ENCODE measurements around the gene ZNF827. TPM values are rescaled to one million over a fixed set of nuclear protein-coding genes. Genes with fewer than 3 reads are reported as not detected.

ZNF827 gene
- total and polyA plus RNA-seq, 4 donors: 2.6 to 29.2 (median 12.3) TPM

- H3K4me1 ChIP-seq (ENCODE audit: control insufficient read depth in 1 of 2, insufficient read depth in 2 of 2, low read length in 2 of 2): no peaks in the 10 kb centered on the region
- DNase-seq (no peak), ATAC-seq (ENCODE audit: low FRiP score) (peak; percentile 40)
- no peaks in the 10 kb centered on the region for H3K9me3 ChIP-seq (ENCODE audit: control insufficient read depth, low read length)
- H3K27me3 ChIP-seq (ENCODE audit: control insufficient read depth in 1 of 2, insufficient read depth in 2 of 2, low read length in 1 of 2): no peaks in the 10 kb centered on the region
- intact Hi-C loops (cut with DNase I): no loop called here
- no peak overlapping the region for H3K4me3 ChIP-seq (ENCODE audit: low read length in 2 of 2)
- no peak overlapping the region for H3K27ac ChIP-seq (ENCODE audit: low read depth in 1 of 2, low read length in 2 of 2)
- 96 to 97% methylated on average over 49 of the region's 49 CpGs for WGBS, 2 donors
- H3K36me3 ChIP-seq (ENCODE audit: control insufficient read depth in 1 of 2, insufficient read depth in 2 of 2, low read length in 1 of 2): peaks cover 0 to 6% of the 10 kb centered on the region in 2 donors
Observed at GRCh38 chr4:145760961-145761929, 177.4 kb downstream of the ZNF827 start.

GRCh38 chr4:145760176-145760575, 178.4 kb downstream of the ZNF827 start:
- intact Hi-C loops (cut with DNase I): no loop called here
- WGBS, 2 donors: 94 to 97% methylated on average over 8 of the region's 8 CpGs
- peaks cover 0 to 5% of the 10 kb centered on the region in 2 donors for H3K36me3 ChIP-seq (ENCODE audit: control insufficient read depth in 1 of 2, insufficient read depth in 2 of 2, low read length in 1 of 2)

GRCh38 chr4:145757188-145757587, 181.4 kb downstream of the ZNF827 start:
- H3K4me3 ChIP-seq (ENCODE audit: low read length in 2 of 2): no peak overlapping the region
- no peaks in the 10 kb centered on the region for H3K4me1 ChIP-seq (ENCODE audit: control insufficient read depth in 1 of 2, insufficient read depth in 2 of 2, low read length in 2 of 2)
- DNase-seq (no peak), ATAC-seq (ENCODE audit: low FRiP score) (no peak)
- H3K36me3 ChIP-seq (ENCODE audit: control insufficient read depth in 1 of 2, insufficient read depth in 2 of 2, low read length in 1 of 2): peaks cover 0 to 3% of the 10 kb centered on the region in 2 donors
- 89 to 92% methylated on average over 1 of the region's 1 CpG for WGBS, 2 donors
- no peaks in the 10 kb centered on the region for H3K9me3 ChIP-seq (ENCODE audit: control insufficient read depth, low read length)
- intact Hi-C loops (cut with DNase I): no loop called here
- H3K27ac ChIP-seq (ENCODE audit: low read depth in 1 of 2, low read length in 2 of 2): no peak overlapping the region
- no peaks in the 10 kb centered on the region for H3K27me3 ChIP-seq (ENCODE audit: control insufficient read depth in 1 of 2, insufficient read depth in 2 of 2, low read length in 1 of 2)

More at GRCh38 chr4:145760176-145760575, 178.4 kb downstream of the ZNF827 start:
- H3K4me3 ChIP-seq (ENCODE audit: low read length in 2 of 2): no peak overlapping the region
- no peak for DNase-seq
- H3K27me3 ChIP-seq (ENCODE audit: control insufficient read depth in 1 of 2, insufficient read depth in 2 of 2, low read length in 1 of 2): no peaks in the 10 kb centered on the region
- H3K27ac ChIP-seq (ENCODE audit: low read depth in 1 of 2, low read length in 2 of 2): no peak overlapping the region
- ATAC-seq (ENCODE audit: low FRiP score): no peak
- no peaks in the 10 kb centered on the region for H3K9me3 ChIP-seq (ENCODE audit: control insufficient read depth, low read length)
- no peaks in the 10 kb centered on the region for H3K4me1 ChIP-seq (ENCODE audit: control insufficient read depth in 1 of 2, insufficient read depth in 2 of 2, low read length in 2 of 2)

GRCh38 chr4:145756244-145756643, 182.4 kb downstream of the ZNF827 start:
- Histone ChIP-seq H3K9me3 (ENCODE audit: control insufficient read depth, low read length) (no peaks in the 10 kb centered on the region), H3K27me3 (ENCODE audit: control insufficient read depth in 1 of 2, insufficient read depth in 2 of 2, low read length in 1 of 2) (no peaks in the 10 kb centered on the region), H3K4me3 (ENCODE audit: low read length in 2 of 2) (no peak overlapping the region), H3K36me3 (ENCODE audit: control insufficient read depth in 1 of 2, insufficient read depth in 2 of 2, low read length in 1 of 2) (peaks cover 0 to 3% of the 10 kb centered on the region in 2 donors), H3K27ac (ENCODE audit: low read depth in 1 of 2, low read length in 2 of 2) (no peak overlapping the region), H3K4me1 (ENCODE audit: control insufficient read depth in 1 of 2, insufficient read depth in 2 of 2, low read length in 2 of 2) (no peaks in the 10 kb centered on the region)
- intact Hi-C loops (cut with DNase I): no loop called here
- DNase-seq (no peak), ATAC-seq (ENCODE audit: low FRiP score) (no peak)
- 97% methylated on average over 1 of the region's 1 CpG for WGBS, 2 donors

GRCh38 chr4:145755802-145756201, 182.8 kb downstream of the ZNF827 start:
- no peak for ATAC-seq (ENCODE audit: low FRiP score)
- intact Hi-C loops (cut with DNase I): no loop called here
- WGBS, 2 donors: 39 to 71% methylated on average over 2 of the region's 2 CpGs

GRCh38 chr4:145743641-145744040, 195.0 kb downstream of the ZNF827 start:
- H3K36me3 ChIP-seq (ENCODE audit: control insufficient read depth in 1 of 2, insufficient read depth in 2 of 2, low read length in 1 of 2): no peaks in the 10 kb centered on the region
- H3K4me3 ChIP-seq (ENCODE audit: low read length in 2 of 2): no peak overlapping the region
- intact Hi-C loops (cut with DNase I): no loop called here
- no peak for ATAC-seq (ENCODE audit: low FRiP score)
- DNase-seq: no peak
- no peaks in the 10 kb centered on the region for H3K27me3 ChIP-seq (ENCODE audit: control insufficient read depth in 1 of 2, insufficient read depth in 2 of 2, low read length in 1 of 2)
- no peak overlapping the region for H3K27ac ChIP-seq (ENCODE audit: low read depth in 1 of 2, low read length in 2 of 2)
- H3K4me1 ChIP-seq (ENCODE audit: control insufficient read depth in 1 of 2, insufficient read depth in 2 of 2, low read length in 2 of 2): peaks cover 0 to 2% of the 10 kb centered on the region in 2 donors
- H3K9me3 ChIP-seq (ENCODE audit: control insufficient read depth, low read length): no peaks in the 10 kb centered on the region
- 87 to 89% methylated on average over 2 of the region's 2 CpGs for WGBS, 2 donors

More at GRCh38 chr4:145755802-145756201, 182.8 kb downstream of the ZNF827 start:
- H3K4me1 ChIP-seq (ENCODE audit: control insufficient read depth in 1 of 2, insufficient read depth in 2 of 2, low read length in 2 of 2): no peaks in the 10 kb centered on the region
- H3K27me3 ChIP-seq (ENCODE audit: control insufficient read depth in 1 of 2, insufficient read depth in 2 of 2, low read length in 1 of 2): no peaks in the 10 kb centered on the region
- DNase-seq: no peak
- no peaks in the 10 kb centered on the region for H3K9me3 ChIP-seq (ENCODE audit: control insufficient read depth, low read length)
- H3K27ac ChIP-seq (ENCODE audit: low read depth in 1 of 2, low read length in 2 of 2): no peak overlapping the region
- no peak overlapping the region for H3K4me3 ChIP-seq (ENCODE audit: low read length in 2 of 2)
- H3K36me3 ChIP-seq (ENCODE audit: control insufficient read depth in 1 of 2, insufficient read depth in 2 of 2, low read length in 1 of 2): peaks cover 0 to 1% of the 10 kb centered on the region in 2 donors

- DNase-seq (no peak), ATAC-seq (ENCODE audit: low FRiP score) (no peak)
- Histone ChIP-seq H3K27me3 (ENCODE audit: control insufficient read depth in 1 of 2, insufficient read depth in 2 of 2, low read length in 1 of 2) (no peaks in the 10 kb centered on the region), H3K4me1 (ENCODE audit: control insufficient read depth in 1 of 2, insufficient read depth in 2 of 2, low read length in 2 of 2) (peaks cover 0 to 5% of the 10 kb centered on the region in 2 donors), H3K27ac (ENCODE audit: low read depth in 1 of 2, low read length in 2 of 2) (no peak overlapping the region), H3K4me3 (ENCODE audit: low read length in 2 of 2) (no peak overlapping the region), H3K36me3 (ENCODE audit: control insufficient read depth in 1 of 2, insufficient read depth in 2 of 2, low read length in 1 of 2) (no peaks in the 10 kb centered on the region), H3K9me3 (ENCODE audit: control insufficient read depth, low read length) (no peaks in the 10 kb centered on the region)
- intact Hi-C loops (cut with DNase I): no loop called here
- 75 to 79% methylated on average over 2 of the region's 2 CpGs for WGBS, 2 donors
Observed at GRCh38 chr4:145740806-145741205, 197.8 kb downstream of the ZNF827 start.

- intact Hi-C loops (cut with DNase I): loop anchor here (5.0 to 10.0 kb wide), 5 partner anchors 62 to 555 kb away; partner anchors contain the start of genes OTUD4 (in 1 of the 2) and SMAD1 (in 1 of the 2)
- Histone ChIP-seq H3K27me3 (ENCODE audit: control insufficient read depth in 1 of 2, insufficient read depth in 2 of 2, low read length in 1 of 2) (no peaks in the 10 kb centered on the region), H3K4me1 (ENCODE audit: control insufficient read depth in 1 of 2, insufficient read depth in 2 of 2, low read length in 2 of 2) (peaks cover 0 to 5% of the 10 kb centered on the region in 2 donors), H3K4me3 (ENCODE audit: low read length in 2 of 2) (no peak overlapping the region), H3K27ac (ENCODE audit: low read depth in 1 of 2, low read length in 2 of 2) (no peak overlapping the region), H3K36me3 (ENCODE audit: control insufficient read depth in 1 of 2, insufficient read depth in 2 of 2, low read length in 1 of 2) (no peaks in the 10 kb centered on the region), H3K9me3 (ENCODE audit: control insufficient read depth, low read length) (no peaks in the 10 kb centered on the region)
- 31 to 40% methylated on average over 5 of the region's 5 CpGs for WGBS, 2 donors
- no peak for DNase-seq
- ATAC-seq (ENCODE audit: low FRiP score): no peak
Observed at GRCh38 chr4:145739845-145740244, 198.8 kb downstream of the ZNF827 start.

All from aorta (tissue), 5 donors.